SJCRH30 (cell line): ENCODE results near the gene CASKIN1. TPM values are rescaled to one million over a fixed set of nuclear protein-coding genes. Genes with fewer than 3 reads are reported as not detected.

ENCODE experiments used
- DNase-seq, 2 experiments: peaks; one replicate each; pipeline ENCODE4 v3.0.0-alpha.2; 2015 to 2020
- H3K27ac ChIP-seq: fragments of 250-450 bp; sonication (Bioruptor Pico); 2 replicates; pipeline ENCODE4 v1.5.1; 2020; ENCODE audit warnings: mild to moderate bottlenecking, moderate library complexity
- H3K27me3 ChIP-seq: fragments of 250-450 bp; sonication (Bioruptor Pico); 2 replicates; pipeline ENCODE4 v1.5.1; 2020; ENCODE audit warnings: mild to moderate bottlenecking, moderate library complexity
- H3K36me3 ChIP-seq: fragments of 250-450 bp; sonication (Bioruptor Pico); 2 replicates; pipeline ENCODE4 v1.5.1; 2020; ENCODE audit warnings: mild to moderate bottlenecking, moderate library complexity
- H3K4me1 ChIP-seq: fragments of 250-450 bp; sonication (Bioruptor Pico); 2 replicates; pipeline ENCODE4 v1.5.1; 2020; ENCODE audit warnings: mild to moderate bottlenecking, moderate library complexity
- H3K4me3 ChIP-seq: fragments of 250-450 bp; sonication (Bioruptor Pico); 2 replicates; pipeline ENCODE4 v1.5.1; 2020; ENCODE audit warnings: mild to moderate bottlenecking, moderate library complexity
- H3K9me3 ChIP-seq: fragments of 250-450 bp; sonication (Bioruptor Pico); replicated peaks from 2 replicates; pipeline ENCODE4 v1.5.1; 2020; ENCODE audit warnings: mild to moderate bottlenecking, moderate library complexity
- total RNA-seq: library from RNA; depleted of rRNA; stranded (reverse); fragments of >200 nt; shearing (Covaris generic); gene quantifications from 2 replicates; pipeline ENCODE4 v1.2.3, GENCODE V29; 2014

The CASKIN1 gene
- total RNA-seq, 1 experiment from 2014 or later: 0.24 TPM

DNA sequence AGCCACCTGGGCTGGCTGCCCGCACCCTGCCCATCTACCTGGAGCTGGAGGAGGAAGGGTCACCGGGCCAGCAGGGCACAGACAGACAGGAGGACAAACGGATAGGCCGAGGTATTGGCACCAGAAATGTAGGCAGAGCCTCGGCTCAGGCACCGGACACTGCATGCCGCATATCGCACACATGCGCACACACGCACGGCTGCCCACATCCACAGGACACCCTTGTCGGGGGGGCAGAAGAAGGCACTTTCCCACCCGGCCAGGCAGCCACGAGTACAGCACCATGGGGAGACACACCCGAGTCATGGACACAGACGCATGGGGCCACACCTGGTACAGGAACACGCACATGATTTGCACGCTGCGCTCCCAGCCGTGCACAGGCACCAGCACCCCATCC is 14.5 kb downstream of the CASKIN1 start:
- Histone ChIP-seq H3K36me3 (peaks cover 7% of the 10 kb centered on the region; the same call in 1 of the 2 replicates), H3K4me3 (no peak overlapping the region), H3K27me3 (0 out of 2 replicates have a peak, but pooled peaks cover 3% of the 10 kb centered on the region), H3K4me1 (peaks cover 6% of the 10 kb centered on the region; the same call in 1 of the 2 replicates), H3K9me3 (no peaks in the 10 kb centered on the region), H3K27ac (no peak overlapping the region)
- no peak for DNase-seq

DNA sequence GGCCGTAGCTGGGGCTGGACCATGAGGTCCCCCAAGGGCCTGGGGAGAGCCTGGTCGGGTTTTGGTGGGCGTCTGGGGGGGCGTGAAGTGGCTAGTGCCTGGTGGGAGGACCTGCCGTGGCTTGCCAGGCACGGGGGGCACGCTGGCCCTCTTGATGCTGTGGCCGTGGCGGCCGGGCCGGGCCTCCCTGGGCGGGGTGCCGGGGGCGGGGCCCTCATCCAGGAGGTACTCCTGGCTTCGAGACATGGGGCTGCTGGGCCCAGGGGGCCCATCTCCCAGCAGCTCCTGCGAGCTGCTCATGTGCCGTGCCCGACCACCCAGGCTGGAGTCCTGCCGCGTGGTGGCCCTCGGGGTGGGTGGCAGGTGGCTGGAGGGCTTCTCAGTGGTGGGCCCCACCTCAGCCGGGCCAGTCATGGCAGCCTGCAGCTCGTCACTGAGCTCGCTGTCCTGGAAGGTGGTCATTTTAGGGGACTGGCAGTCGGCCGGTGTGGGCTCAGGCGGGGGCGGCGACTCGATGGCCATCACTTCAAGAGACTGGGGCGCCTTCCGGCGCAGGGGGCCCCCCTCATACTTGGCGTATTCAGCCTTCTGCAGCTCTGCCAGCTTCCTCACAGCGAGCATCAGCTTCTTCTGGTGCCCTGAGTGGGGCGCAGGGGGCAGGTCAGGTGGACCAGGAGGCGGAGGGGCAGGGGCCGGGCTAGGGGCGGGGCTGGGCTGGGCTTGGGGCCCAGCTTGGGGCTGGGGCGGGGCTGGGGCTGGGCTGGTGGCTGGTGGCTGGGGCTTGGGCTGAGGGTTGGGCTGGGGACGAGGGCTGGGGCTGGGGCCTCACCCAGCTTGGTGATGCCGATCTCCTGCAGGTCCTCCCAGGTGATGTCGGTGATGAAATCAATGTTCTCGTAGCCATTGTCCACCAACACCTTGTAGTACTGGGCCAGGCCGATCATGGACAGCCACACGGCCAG is 15.2 kb downstream of the CASKIN1 start:
- Histone ChIP-seq H3K4me3 (no peak overlapping the region), H3K27ac (no peak overlapping the region), H3K4me1 (peaks cover 6% of the 10 kb centered on the region; the same call in 1 of the 2 replicates), H3K9me3 (no peaks in the 10 kb centered on the region), H3K36me3 (peaks cover 8% of the 10 kb centered on the region; the same call in 1 of the 2 replicates), H3K27me3 (no peaks in the 10 kb centered on the region)
- peak; percentile 45 to 52 for DNase-seq

DNA sequence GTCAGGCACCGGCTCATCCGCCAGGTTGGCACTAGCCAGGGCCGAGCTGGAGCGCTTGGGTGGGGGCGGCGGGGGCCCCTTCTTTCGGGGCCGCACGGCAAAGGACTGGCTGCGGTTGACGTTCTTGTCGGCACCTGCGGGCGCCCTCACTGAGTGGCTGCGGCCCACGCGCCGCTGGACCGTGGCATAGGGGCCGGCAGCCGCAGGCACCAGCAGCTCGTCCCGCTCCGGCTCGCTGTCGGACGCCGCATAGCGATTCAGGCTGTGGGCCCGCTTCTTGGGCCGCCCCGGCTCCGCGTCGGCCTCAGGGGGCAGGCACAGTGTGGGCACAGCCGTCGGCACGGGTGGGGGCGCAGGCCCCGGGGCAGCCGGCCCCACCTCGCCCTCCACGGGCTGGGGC is 15.9 kb downstream of the CASKIN1 start:
- no peak overlapping the region for H3K4me3 ChIP-seq
- no peaks in the 10 kb centered on the region for H3K27me3 ChIP-seq
- H3K36me3 ChIP-seq: peaks cover 15% of the 10 kb centered on the region
- H3K27ac ChIP-seq: no peak overlapping the region
- peaks cover 6% of the 10 kb centered on the region; the same call in 1 of the 2 replicates for H3K4me1 ChIP-seq
- no peaks in the 10 kb centered on the region for H3K9me3 ChIP-seq
- no peak for DNase-seq

DNA sequence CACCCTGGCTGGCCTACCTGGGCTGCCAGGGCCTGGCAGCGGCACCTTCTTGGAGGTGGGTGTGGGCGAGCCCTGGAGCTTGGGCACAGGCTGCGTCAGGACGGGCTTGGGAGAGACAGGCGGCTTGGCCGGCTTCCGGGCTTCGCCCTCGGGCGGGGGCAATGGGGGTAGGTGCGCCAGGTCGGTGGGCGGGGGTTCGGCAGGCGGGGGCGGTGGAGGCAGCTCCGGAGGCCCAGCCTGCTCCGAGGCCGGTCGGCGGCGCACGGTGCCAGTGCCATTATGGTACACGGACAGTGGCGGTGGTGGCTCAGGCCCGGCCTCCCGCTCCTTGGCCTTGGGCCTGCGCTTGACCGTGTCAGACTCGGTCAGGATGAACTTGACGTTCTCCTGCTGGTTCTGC is 16.8 kb downstream of the CASKIN1 start:
- Histone ChIP-seq H3K4me3 (no peak overlapping the region), H3K9me3 (no peaks in the 10 kb centered on the region), H3K27me3 (no peaks in the 10 kb centered on the region), H3K36me3 (peaks cover 19% of the 10 kb centered on the region), H3K27ac (no peak overlapping the region), H3K4me1 (peaks cover 6% of the 10 kb centered on the region; the same call in 1 of the 2 replicates)
- DNase-seq: no peak

DNA sequence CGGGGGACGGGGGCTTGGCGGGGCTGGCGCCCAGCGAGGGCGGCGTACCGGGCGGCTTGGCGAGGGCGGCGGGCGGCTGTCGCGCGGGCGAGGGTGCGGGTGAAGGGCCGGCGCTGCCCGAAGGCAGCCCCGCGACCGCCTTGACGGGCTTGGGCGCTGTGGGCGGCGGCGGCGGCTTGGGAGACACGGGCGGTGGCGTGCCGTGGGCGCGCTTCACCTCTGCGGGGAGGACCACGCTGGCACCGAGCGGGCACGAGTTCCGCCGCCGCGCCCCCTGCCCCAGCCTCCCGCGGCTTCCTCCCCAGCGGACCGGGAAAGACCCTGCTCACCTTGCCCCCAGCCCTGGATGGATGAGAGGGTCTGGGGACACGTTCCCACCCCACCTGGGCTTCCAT is 17.3 kb downstream of the CASKIN1 start:
- H3K9me3 ChIP-seq: no peaks in the 10 kb centered on the region
- no peak for DNase-seq
- H3K4me3 ChIP-seq: no peak overlapping the region
- H3K4me1 ChIP-seq: peaks cover 6% of the 10 kb centered on the region; the same call in 1 of the 2 replicates
- no peak overlapping the region for H3K27ac ChIP-seq
- H3K36me3 ChIP-seq: peaks cover 19% of the 10 kb centered on the region
- H3K27me3 ChIP-seq: no peaks in the 10 kb centered on the region

DNA sequence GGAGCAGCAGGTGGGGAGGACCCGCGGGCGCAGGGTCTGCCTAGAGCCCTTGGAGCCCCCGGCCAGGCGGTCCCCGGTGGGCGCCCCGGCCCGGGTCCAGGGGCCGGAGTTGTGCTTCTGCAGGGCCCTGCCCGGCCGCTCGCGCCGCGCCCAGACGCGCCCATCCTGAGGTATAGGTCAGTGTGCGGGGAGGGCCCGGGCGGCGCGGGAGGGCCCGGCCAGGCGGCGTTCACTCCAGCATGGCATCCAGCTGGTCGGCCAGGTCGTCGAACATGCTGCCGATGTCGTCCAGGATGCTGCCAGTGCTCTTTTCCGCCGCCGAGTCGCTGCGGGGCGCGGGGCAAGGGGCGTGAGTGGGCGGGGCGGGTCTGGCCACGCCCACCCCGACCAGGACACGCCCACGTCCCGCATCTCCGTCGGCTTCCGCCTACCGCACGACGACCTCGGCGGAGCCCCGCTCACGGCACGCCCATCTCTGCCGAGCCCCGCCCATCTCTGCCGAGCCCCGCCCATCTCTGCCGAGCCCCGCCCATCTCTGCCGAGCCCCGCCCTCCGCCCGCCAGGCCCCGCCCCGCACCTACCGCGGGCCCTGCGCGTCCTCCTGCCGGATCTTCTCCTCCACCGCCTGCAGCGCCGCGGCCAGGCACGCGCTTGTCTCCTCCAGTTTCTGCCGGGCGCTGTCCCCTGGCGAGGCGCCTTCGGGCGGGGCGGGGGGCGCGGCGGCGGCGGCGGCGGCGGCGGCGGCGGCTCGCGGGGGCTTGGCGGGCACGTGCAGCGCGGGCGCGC is 17.9 kb downstream of the CASKIN1 start:
- Histone ChIP-seq H3K27me3 (no peaks in the 10 kb centered on the region), H3K4me1 (peaks cover 6% of the 10 kb centered on the region; the same call in 1 of the 2 replicates), H3K27ac (no peak overlapping the region), H3K4me3 (no peak overlapping the region), H3K9me3 (no peaks in the 10 kb centered on the region), H3K36me3 (peaks cover 19% of the 10 kb centered on the region)
- no peak for DNase-seq

DNA sequence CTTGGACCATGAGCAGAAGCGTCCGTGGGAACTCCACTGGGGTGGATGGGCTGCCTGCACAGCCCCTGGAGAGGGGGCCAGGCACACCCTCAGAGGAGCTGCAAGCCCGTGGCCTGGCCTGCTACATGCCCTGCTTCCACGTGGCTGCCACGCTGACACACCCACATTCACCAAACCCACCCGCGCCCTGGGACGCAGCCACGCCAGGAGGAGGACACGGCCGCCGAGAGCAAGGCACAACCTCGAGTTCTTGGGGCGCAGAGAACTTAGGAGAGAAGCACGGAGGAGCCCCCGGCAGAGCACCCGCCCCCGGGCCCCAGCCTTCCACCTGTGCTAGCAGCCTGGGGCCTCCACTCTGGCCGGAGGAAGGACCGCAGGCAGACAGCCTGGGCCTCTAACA is 18.8 kb downstream of the CASKIN1 start:
- H3K9me3 ChIP-seq: no peaks in the 10 kb centered on the region
- peaks cover 23% of the 10 kb centered on the region for H3K36me3 ChIP-seq
- H3K27me3 ChIP-seq: no peaks in the 10 kb centered on the region
- DNase-seq: no peak
- H3K4me1 ChIP-seq: peaks cover 6% of the 10 kb centered on the region; the same call in 1 of the 2 replicates
- H3K4me3 ChIP-seq: no peak overlapping the region
- H3K27ac ChIP-seq: no peak overlapping the region

DNA sequence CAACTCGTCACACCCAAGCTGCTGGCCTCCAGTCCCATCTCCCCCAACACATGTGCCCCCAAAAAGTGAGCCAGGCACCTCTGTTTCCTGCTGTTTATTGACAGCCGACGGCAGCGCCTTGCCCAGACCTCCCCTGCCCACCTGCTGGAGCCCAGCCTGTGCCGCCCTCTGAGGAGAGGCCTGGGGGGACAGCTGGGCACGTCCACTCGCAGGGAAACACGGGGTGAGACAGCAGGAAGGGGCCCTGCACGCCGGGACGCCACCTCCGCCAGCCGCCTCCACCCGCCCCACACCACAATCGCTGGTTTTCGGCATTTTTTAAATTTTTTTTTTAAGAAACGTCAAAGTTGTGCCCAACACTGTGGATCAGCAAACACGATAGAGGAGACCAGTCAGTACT is 19.3 kb downstream of the CASKIN1 start:
- Histone ChIP-seq H3K4me3 (no peak overlapping the region), H3K36me3 (peaks cover 23% of the 10 kb centered on the region)

DNA sequence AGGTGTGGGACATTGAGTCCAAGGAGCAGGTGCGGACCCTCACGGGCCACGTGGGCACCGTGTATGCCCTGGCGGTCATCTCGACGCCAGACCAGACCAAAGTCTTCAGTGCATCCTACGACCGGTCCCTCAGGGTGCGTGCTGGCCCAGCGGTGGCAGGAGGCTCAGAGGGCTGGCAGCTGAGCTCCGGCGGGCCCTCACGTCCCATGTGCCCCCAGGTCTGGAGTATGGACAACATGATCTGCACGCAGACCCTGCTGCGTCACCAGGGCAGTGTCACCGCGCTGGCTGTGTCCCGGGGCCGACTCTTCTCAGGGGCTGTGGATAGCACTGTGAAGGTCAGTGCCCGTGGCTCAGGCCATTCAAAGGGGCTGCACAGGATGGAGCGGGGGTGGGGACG is 20.4 kb downstream of the CASKIN1 start:
- H3K4me3 ChIP-seq: no peak overlapping the region
- peaks cover 27% of the 10 kb centered on the region for H3K36me3 ChIP-seq
- H3K9me3 ChIP-seq: no peaks in the 10 kb centered on the region
- H3K27ac ChIP-seq: no peak overlapping the region
- H3K27me3 ChIP-seq: no peaks in the 10 kb centered on the region
- H3K4me1 ChIP-seq: peaks cover 2% of the 10 kb centered on the region; the same call in 1 of the 2 replicates
- no peak for DNase-seq

More for the DNA sequence above, 19.3 kb downstream of the CASKIN1 start:
- H3K27me3 ChIP-seq: no peaks in the 10 kb centered on the region
- no peaks in the 10 kb centered on the region for H3K9me3 ChIP-seq
- no peak overlapping the region for H3K27ac ChIP-seq
- DNase-seq: no peak
- H3K4me1 ChIP-seq: peaks cover 6% of the 10 kb centered on the region; the same call in 1 of the 2 replicates

DNA sequence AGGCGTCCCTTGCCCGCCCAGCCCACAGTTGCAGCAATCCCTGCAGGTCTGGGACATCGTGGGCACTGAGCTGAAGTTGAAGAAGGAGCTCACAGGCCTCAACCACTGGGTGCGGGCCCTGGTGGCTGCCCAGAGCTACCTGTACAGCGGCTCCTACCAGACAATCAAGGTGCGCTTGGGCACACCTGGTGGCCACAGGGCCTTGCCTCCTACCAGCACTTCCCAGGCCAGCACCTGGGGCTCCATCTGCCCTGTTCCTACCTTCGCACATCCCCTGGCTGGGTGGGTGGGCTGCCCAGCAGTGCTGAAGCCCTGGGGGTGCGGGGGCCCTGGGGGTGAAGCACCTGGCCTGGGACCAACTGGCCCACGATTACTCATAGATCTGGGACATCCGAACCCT is 21.0 kb downstream of the CASKIN1 start:
- Histone ChIP-seq H3K4me3 (no peak overlapping the region), H3K27me3 (no peaks in the 10 kb centered on the region), H3K27ac (no peak overlapping the region), H3K9me3 (no peaks in the 10 kb centered on the region), H3K4me1 (no peaks in the 10 kb centered on the region), H3K36me3 (peaks cover 27% of the 10 kb centered on the region)
- DNase-seq: no peak

DNA sequence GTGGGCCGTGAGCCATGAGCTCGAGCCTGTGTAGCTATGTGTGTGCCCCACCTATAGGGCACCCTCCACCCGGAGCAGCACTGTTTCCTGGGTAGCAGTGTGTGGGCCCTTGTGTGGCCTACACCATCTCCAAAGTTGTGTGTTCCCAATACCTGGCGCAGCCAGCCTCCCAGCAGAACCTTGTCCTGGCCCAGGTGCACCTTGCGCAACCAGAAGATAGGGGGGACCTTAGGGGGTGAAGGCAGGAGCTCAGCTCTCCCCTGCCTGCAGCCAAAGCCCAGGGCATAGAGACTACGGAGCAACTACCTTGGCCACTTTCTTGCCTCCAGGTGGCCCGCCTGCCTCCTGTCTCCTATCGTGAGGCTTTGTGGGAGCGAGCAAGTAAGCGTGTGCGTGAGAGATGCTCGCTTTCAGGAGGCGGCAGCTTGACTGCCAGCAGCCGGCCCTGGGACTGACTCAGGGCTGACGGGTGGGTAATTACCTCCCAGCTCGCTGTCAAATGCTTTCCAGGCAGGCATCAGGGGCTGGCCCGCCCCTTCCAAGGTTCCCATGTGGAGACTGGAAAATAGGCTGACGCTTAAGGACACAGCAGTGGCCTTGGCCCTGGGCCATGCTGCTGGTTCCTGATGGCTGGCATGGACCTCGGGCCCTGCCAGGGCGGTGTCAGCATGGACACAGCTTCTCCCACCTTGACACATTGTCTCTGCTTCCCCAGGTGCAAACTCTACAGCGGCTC is 21.8 kb downstream of the CASKIN1 start:
- H3K27ac ChIP-seq: no peak overlapping the region
- H3K36me3 ChIP-seq: peaks cover 27% of the 10 kb centered on the region
- peaks cover 2% of the 10 kb centered on the region; the same call in 1 of the 2 replicates for H3K4me1 ChIP-seq
- no peak for DNase-seq
- H3K9me3 ChIP-seq: no peaks in the 10 kb centered on the region
- no peaks in the 10 kb centered on the region for H3K27me3 ChIP-seq
- H3K4me3 ChIP-seq: no peak overlapping the region

DNA sequence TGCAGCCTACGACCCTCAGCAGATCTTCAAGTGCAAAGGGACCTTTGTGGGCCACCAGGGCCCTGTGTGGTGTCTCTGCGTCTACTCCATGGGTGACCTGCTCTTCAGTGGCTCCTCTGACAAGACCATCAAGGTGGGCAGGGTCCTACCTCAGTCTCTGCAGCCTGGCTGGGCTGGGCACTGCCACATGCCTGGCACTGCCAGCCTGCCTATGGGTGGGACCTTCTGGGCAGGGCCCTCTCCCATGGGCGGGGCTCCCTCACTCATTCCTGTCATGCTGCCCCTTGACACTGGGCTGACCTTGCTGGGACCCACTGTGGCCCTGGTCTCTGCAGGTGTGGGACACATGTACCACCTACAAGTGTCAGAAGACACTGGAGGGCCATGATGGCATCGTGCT is 22.5 kb downstream of the CASKIN1 start:
- Histone ChIP-seq H3K9me3 (no peaks in the 10 kb centered on the region), H3K36me3 (peaks cover 27% of the 10 kb centered on the region), H3K27me3 (no peaks in the 10 kb centered on the region), H3K4me1 (peaks cover 4% of the 10 kb centered on the region; the same call in 1 of the 2 replicates), H3K4me3 (no peak overlapping the region), H3K27ac (no peak overlapping the region)
- no peak for DNase-seq

DNA sequence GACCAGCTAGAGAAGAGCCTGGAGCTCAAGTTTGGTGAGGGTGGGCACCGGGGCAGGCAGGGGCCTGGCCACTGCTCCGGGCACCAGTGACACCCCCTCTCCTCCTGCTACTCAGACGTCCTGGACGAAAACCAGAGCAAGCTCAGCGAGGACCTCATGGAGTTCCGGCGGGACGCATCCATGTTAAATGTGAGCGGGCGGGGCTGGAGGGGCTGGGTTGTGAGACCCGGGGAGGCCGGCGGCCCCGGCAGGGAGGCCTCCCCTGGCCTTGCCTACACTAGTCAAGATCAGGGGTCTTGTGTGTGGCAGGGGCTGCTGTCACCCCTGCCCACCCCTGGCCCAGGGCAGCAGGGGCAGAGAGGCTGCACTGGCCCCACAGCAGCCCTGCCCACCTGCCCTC is 23.0 kb downstream of the CASKIN1 start:
- Histone ChIP-seq H3K27ac (no peak overlapping the region), H3K4me1 (peaks cover 4% of the 10 kb centered on the region; the same call in 1 of the 2 replicates), H3K9me3 (no peaks in the 10 kb centered on the region), H3K27me3 (no peaks in the 10 kb centered on the region), H3K4me3 (no peak overlapping the region), H3K36me3 (peaks cover 27% of the 10 kb centered on the region)
- DNase-seq: no peak

DNA sequence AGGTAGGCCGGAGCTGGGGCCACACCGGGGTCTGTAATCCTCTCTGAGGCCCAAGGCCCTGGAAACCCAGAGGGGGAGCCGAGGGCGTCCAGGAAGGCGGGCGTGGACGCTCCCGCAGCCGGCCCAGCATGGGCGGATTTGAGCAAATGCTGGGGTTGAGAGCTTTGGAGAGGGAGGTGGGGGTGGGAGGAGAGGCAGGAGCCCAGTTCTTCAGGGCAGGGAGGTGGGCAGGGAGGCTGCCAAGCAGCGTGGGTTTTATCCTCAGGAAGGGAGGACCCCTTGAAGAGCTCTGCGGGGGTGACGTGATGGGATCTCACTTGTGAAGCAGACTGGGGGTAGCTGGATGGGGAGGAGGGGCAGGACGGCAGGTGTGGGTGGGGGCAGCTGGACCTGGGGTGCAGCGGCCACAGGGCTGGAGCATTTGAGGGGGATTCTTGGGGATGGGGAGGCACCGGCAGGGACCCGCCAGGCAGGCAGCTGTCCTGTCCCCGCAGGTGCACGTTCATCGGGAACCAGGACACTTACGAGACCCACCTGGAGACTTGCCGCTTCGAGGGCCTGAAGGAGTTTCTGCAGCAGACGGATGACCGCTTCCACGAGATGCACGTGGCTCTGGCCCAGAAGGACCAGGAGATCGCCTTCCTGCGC is 23.6 kb downstream of the CASKIN1 start:
- Histone ChIP-seq H3K36me3 (peaks cover 25% of the 10 kb centered on the region), H3K4me3 (no peak overlapping the region), H3K9me3 (no peaks in the 10 kb centered on the region), H3K4me1 (peaks cover 4% of the 10 kb centered on the region; the same call in 1 of the 2 replicates), H3K27ac (no peak overlapping the region), H3K27me3 (no peaks in the 10 kb centered on the region)
- DNase-seq: no peak
